ENCODE results near the gene PHKG2. TPM values are rescaled to one million over a fixed set of nuclear protein-coding genes. Genes with fewer than 3 reads are reported as not detected.
"Not testable (repeated sequence)": the region's sequence is repeated elsewhere in the genome, so short reads cannot be mapped to it uniquely, and the experiment has no call there.

The PHKG2 gene
- 10 to 100 TPM; 31.6 to 38.1 TPM for total RNA-seq
- total RNA-seq = 19.7 to 38.8 reads per million in 2 donors

- DNase-seq (peak; percentile 90 to 95 (median 93)), ATAC-seq (peak; percentile 98)
- no peaks in the 10 kb centered on the region for H3K9me3 ChIP-seq (ENCODE audit: control insufficient read depth, low read length, poor library complexity, severe bottlenecking)
- Mint-ChIP-seq H3K36me3 (ENCODE audit: low read depth) (peaks cover 9% of the 10 kb centered on the region), H3K4me1 (peaks cover 25% of the 10 kb centered on the region), H3K4me3 (peak within 1 kb of the TSS; percentile 96), H3K27me3 (no peaks in the 10 kb centered on the region), H3K27ac (peak within 1 kb of the TSS; percentile 95)
Observed at GRCh38 chr16:30747799-30748633, at the start of gene PHKG2. Gene PHKG2 (plus strand): TSS chr16:30748425. CDS start chr16:30748821, 396 bp downstream.

- peak; percentile 24 for ATAC-seq
- H3K9me3 ChIP-seq (ENCODE audit: control insufficient read depth, low read length, poor library complexity, severe bottlenecking) = no peaks in the 10 kb centered on the region
- Mint-ChIP-seq H3K36me3 (ENCODE audit: low read depth) (no peaks in the 10 kb centered on the region), H3K27ac (peak within 1 kb of the TSS; percentile 100), H3K27me3 (no peaks in the 10 kb centered on the region), H3K4me1 (peaks cover 29% of the 10 kb centered on the region), H3K4me3 (peak within 1 kb of the TSS; percentile 97)
- peak; percentile 64 to 70 (median 65) for DNase-seq
Observed at GRCh38 chr16:30698816-30699614, 49.2 kb upstream of the PHKG2 start, which contains the start of gene SRCAP. Gene SRCAP (plus strand): TSS chr16:30699171. CDS start chr16:30700825, 1,654 bp downstream.

- no peaks in the 10 kb centered on the region for H3K27me3 Mint-ChIP-seq
- DNase-seq (no peak), ATAC-seq (no peak)
- peaks cover 29% of the 10 kb centered on the region for H3K4me1 Mint-ChIP-seq
- peak overlapping the region; percentile 100 for H3K27ac Mint-ChIP-seq
- no peaks in the 10 kb centered on the region for H3K36me3 Mint-ChIP-seq (ENCODE audit: low read depth)
- H3K9me3 ChIP-seq (ENCODE audit: control insufficient read depth, low read length, poor library complexity, severe bottlenecking) = no peaks in the 10 kb centered on the region
- peak overlapping the region; percentile 97 for H3K4me3 Mint-ChIP-seq
Observed at GRCh38 chr16:30699615-30700099, 48.6 kb upstream of the PHKG2 start.

- no peak overlapping the region for H3K27ac Mint-ChIP-seq
- H3K27me3 Mint-ChIP-seq = no peaks in the 10 kb centered on the region
- ATAC-seq = no peak
- no peaks in the 10 kb centered on the region for H3K9me3 ChIP-seq (ENCODE audit: control insufficient read depth, low read length, poor library complexity, severe bottlenecking)
- peaks cover 26% of the 10 kb centered on the region for H3K4me1 Mint-ChIP-seq
- no peaks in the 10 kb centered on the region for H3K36me3 Mint-ChIP-seq (ENCODE audit: low read depth)
- DNase-seq = no peak
- H3K4me3 Mint-ChIP-seq = peak overlapping the region; percentile 97
Observed at GRCh38 chr16:30700491-30700890, 47.7 kb upstream of the PHKG2 start.

GRCh38 chr16:30700971-30701370 lies 47.3 kb upstream of the PHKG2 start:
- Mint-ChIP-seq H3K27me3 (no peaks in the 10 kb centered on the region), H3K36me3 (ENCODE audit: low read depth) (no peaks in the 10 kb centered on the region), H3K4me1 (peaks cover 26% of the 10 kb centered on the region), H3K4me3 (no peak overlapping the region), H3K27ac (no peak overlapping the region)
- DNase-seq (no peak), ATAC-seq (no peak)
- H3K9me3 ChIP-seq (ENCODE audit: control insufficient read depth, low read length, poor library complexity, severe bottlenecking) = no peaks in the 10 kb centered on the region

GRCh38 chr16:30703071-30703470 lies 45.2 kb upstream of the PHKG2 start:
- not testable (repeated sequence) for H3K9me3 ChIP-seq (ENCODE audit: control insufficient read depth, low read length, poor library complexity, severe bottlenecking); H3K4me3 Mint-ChIP-seq; DNase-seq; H3K36me3 Mint-ChIP-seq (ENCODE audit: low read depth); H3K27ac Mint-ChIP-seq; ATAC-seq; H3K27me3 Mint-ChIP-seq
- peaks cover 21% of the 10 kb centered on the region for H3K4me1 Mint-ChIP-seq

- peaks cover 20% of the 10 kb centered on the region for H3K4me1 Mint-ChIP-seq
- no peak overlapping the region for H3K4me3 Mint-ChIP-seq
- no peak overlapping the region for H3K27ac Mint-ChIP-seq
- no peak for DNase-seq
- H3K9me3 ChIP-seq (ENCODE audit: control insufficient read depth, low read length, poor library complexity, severe bottlenecking) = no peaks in the 10 kb centered on the region
- H3K36me3 Mint-ChIP-seq (ENCODE audit: low read depth) = peaks cover 7% of the 10 kb centered on the region
- H3K27me3 Mint-ChIP-seq = no peaks in the 10 kb centered on the region
- ATAC-seq = no peak
Observed at GRCh38 chr16:30703971-30704370, 44.3 kb upstream of the PHKG2 start.

- no peak for DNase-seq
- H3K9me3 ChIP-seq (ENCODE audit: control insufficient read depth, low read length, poor library complexity, severe bottlenecking) = no peaks in the 10 kb centered on the region
- Mint-ChIP-seq H3K36me3 (ENCODE audit: low read depth) (peaks cover 19% of the 10 kb centered on the region), H3K4me1 (peaks cover 13% of the 10 kb centered on the region), H3K4me3 (no peak overlapping the region), H3K27ac (no peak overlapping the region), H3K27me3 (no peaks in the 10 kb centered on the region)
- ATAC-seq = no peak
Observed at GRCh38 chr16:30706046-30706445, 42.2 kb upstream of the PHKG2 start.

GRCh38 chr16:30710971-30711370 lies 37.3 kb upstream of the PHKG2 start:
- peak overlapping the region; percentile 76 for H3K27ac Mint-ChIP-seq
- H3K36me3 Mint-ChIP-seq (ENCODE audit: low read depth) = peaks cover 35% of the 10 kb centered on the region
- no peak overlapping the region for H3K4me3 Mint-ChIP-seq
- DNase-seq = no peak
- peaks cover 24% of the 10 kb centered on the region for H3K4me1 Mint-ChIP-seq
- H3K27me3 Mint-ChIP-seq = no peaks in the 10 kb centered on the region
- no peaks in the 10 kb centered on the region for H3K9me3 ChIP-seq (ENCODE audit: control insufficient read depth, low read length, poor library complexity, severe bottlenecking)
- ATAC-seq = no peak

- H3K36me3 Mint-ChIP-seq (ENCODE audit: low read depth) = peaks cover 38% of the 10 kb centered on the region
- no peak for DNase-seq
- no peak for ATAC-seq
- H3K4me1 Mint-ChIP-seq = peaks cover 30% of the 10 kb centered on the region
- peak overlapping the region; percentile 84 for H3K4me3 Mint-ChIP-seq
- H3K27ac Mint-ChIP-seq = peak overlapping the region; percentile 76
- H3K27me3 Mint-ChIP-seq = no peaks in the 10 kb centered on the region
- no peaks in the 10 kb centered on the region for H3K9me3 ChIP-seq (ENCODE audit: control insufficient read depth, low read length, poor library complexity, severe bottlenecking)
Observed at GRCh38 chr16:30711712-30712111, 36.5 kb upstream of the PHKG2 start.

- ATAC-seq = peak; percentile 92
- H3K27ac Mint-ChIP-seq = peak overlapping the region; percentile 83
- no peaks in the 10 kb centered on the region for H3K9me3 ChIP-seq (ENCODE audit: control insufficient read depth, low read length, poor library complexity, severe bottlenecking)
- H3K27me3 Mint-ChIP-seq = no peaks in the 10 kb centered on the region
- peak in 1 of 3 donors; percentile 14 for DNase-seq
- H3K36me3 Mint-ChIP-seq (ENCODE audit: low read depth) = peaks cover 23% of the 10 kb centered on the region
- peaks cover 25% of the 10 kb centered on the region for H3K4me1 Mint-ChIP-seq
- H3K4me3 Mint-ChIP-seq = no peak overlapping the region
Observed at GRCh38 chr16:30715750-30716445, 32.3 kb upstream of the PHKG2 start.

GRCh38 chr16:30720086-30720485 lies 28.1 kb upstream of the PHKG2 start:
- Mint-ChIP-seq H3K27ac (peak overlapping the region; percentile 29), H3K4me1 (peaks cover 40% of the 10 kb centered on the region), H3K4me3 (no peak overlapping the region), H3K36me3 (ENCODE audit: low read depth) (peaks cover 29% of the 10 kb centered on the region), H3K27me3 (no peaks in the 10 kb centered on the region)
- ATAC-seq (no peak), DNase-seq (no peak)
- no peaks in the 10 kb centered on the region for H3K9me3 ChIP-seq (ENCODE audit: control insufficient read depth, low read length, poor library complexity, severe bottlenecking)

GRCh38 chr16:30720694-30721093 lies 27.5 kb upstream of the PHKG2 start:
- H3K27ac Mint-ChIP-seq = peak overlapping the region; percentile 54
- no peaks in the 10 kb centered on the region for H3K27me3 Mint-ChIP-seq
- no peak overlapping the region for H3K4me3 Mint-ChIP-seq
- DNase-seq = no peak
- H3K4me1 Mint-ChIP-seq = peaks cover 37% of the 10 kb centered on the region
- H3K9me3 ChIP-seq (ENCODE audit: control insufficient read depth, low read length, poor library complexity, severe bottlenecking) = no peaks in the 10 kb centered on the region
- no peak for ATAC-seq
- H3K36me3 Mint-ChIP-seq (ENCODE audit: low read depth) = peaks cover 26% of the 10 kb centered on the region
